MCF 10A (cell line): ENCODE data around the gene FGD5. TPM values are rescaled to one million over a fixed set of nuclear protein-coding genes. Genes with fewer than 3 reads are reported as not detected.

Experiments used
- BruUV-seq: library from RNA; stranded (reverse); fragments of 400-500 nt; replicated peaks from 2 replicates; lab custom pipeline; 2021; lab: Mats Ljungman, UMichigan
- CTCF ChIA-PET: fragments of 300-600 bp; sonication (Branson Sonifier 250); formaldehyde crosslinking; extraction: SDS; loops from one replicate; lab custom pipeline; 2021; ENCODE audit warnings: antibody characterized with exemption, inconsistent platforms; lab: Yijun Ruan, JAX
- POLR2A ChIA-PET: fragments of 300-600, 350-650 bp; sonication (Branson Sonifier 250); formaldehyde crosslinking; extraction: SDS; loops from one replicate; lab custom pipeline; 2020; ENCODE audit warnings: antibody characterized with exemption, inconsistent platforms; lab: Yijun Ruan, JAX
- DNase-seq: peaks from one replicate; pipeline ENCODE4 v3.0.0-alpha.2; 2018; ENCODE audit not compliant: unreplicated experiment
- H3K27ac Mint-ChIP-seq: one replicate; pipeline ENCODE4 v1.8.0; 2022; ENCODE audit warnings: mild to moderate bottlenecking, low read depth, mixed read lengths; ENCODE audit not compliant: unreplicated experiment
- H3K27me3 Mint-ChIP-seq: one replicate; pipeline ENCODE4 v1.8.0; 2022; ENCODE audit warnings: mixed read lengths; ENCODE audit not compliant: insufficient read depth, unreplicated experiment
- H3K36me3 Mint-ChIP-seq: one replicate; pipeline ENCODE4 v1.8.0; 2022; ENCODE audit warnings: mild to moderate bottlenecking, moderate library complexity, mixed read lengths; ENCODE audit not compliant: insufficient read depth, unreplicated experiment
- H3K4me1 Mint-ChIP-seq: one replicate; pipeline ENCODE4 v1.8.0; 2022; ENCODE audit warnings: mixed read lengths; ENCODE audit not compliant: insufficient read depth, unreplicated experiment
- H3K4me3 Mint-ChIP-seq: one replicate; pipeline ENCODE4 v1.8.0; 2022; ENCODE audit warnings: mild to moderate bottlenecking, moderate library complexity, mixed read lengths; ENCODE audit not compliant: unreplicated experiment
- H3K9me3 Mint-ChIP-seq: one replicate; pipeline ENCODE4 v1.8.0; 2022; ENCODE audit warnings: mixed read lengths; ENCODE audit not compliant: unreplicated experiment
- intact Hi-C: fragments of 100-400 bp; cut with micrococcal nuclease; formaldehyde crosslinking; loops from 2 replicates; pipeline ENCODE4 v1.14.1; 2022
- total RNA-seq: library from RNA; stranded (reverse); gene quantifications from 2 replicates; pipeline ENCODE4 v1.2.3, GENCODE V29; 2022
- TF ChIP-seq, protein P1 (sequence below): fragments of 200-600 bp; IDR thresholded peaks from one replicate; pipeline ENCODE4 v1.8.0; 2022; ENCODE audit warnings: antibody characterized with exemption, mild to moderate bottlenecking; ENCODE audit not compliant: unreplicated experiment

FGD5 gene
- total RNA-seq, 1 experiment from 2014 or later, result not detected

DNA sequence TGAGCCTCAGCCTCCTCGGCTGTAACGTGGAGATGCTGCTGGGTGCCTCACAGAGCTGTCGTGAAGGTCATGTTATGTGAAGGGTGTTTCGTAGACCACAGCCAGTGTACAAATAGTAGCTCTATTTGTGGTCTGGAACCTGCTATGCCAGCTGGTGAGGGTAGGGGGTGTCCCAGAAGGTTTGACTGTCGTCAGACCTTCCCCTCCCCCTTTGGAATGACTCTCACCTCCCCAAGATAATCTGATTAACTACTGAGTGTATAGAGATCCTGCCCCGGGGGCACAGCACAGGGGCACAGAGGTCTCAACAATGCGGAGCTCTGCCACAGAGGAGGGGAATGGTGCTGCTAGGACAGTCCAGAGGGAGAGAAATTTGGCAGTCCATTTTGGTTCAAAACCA, 20.5 kb downstream of the FGD5 start:
- Mint-ChIP-seq H3K27ac (no peak overlapping the region), H3K27me3 (peaks cover 80% of the 10 kb centered on the region)

DNA sequence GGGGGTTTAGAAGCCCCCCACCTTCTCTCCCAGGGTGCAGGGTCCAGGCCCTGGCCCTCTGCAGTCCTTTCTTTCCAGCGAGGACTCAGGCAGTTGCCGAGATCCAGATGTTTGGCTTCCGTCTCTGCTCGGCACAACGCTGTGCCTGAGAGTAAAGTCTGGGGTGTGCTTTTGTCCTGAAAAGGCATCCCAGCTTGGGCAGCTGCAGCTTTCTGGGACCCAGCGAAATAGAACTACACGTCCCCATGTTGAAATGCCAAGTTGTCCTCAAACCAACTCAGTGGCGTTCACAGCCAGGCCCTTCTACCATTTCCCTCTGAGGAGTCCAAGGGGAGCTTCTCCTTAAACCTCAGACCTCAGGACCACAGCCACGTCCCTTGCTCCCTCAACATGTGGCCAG, 23.1 kb downstream of the FGD5 start:
- H3K27me3 Mint-ChIP-seq, result peaks cover 80% of the 10 kb centered on the region
- CTCF ChIA-PET, result interaction anchor here (0.7 kb wide), 1 partner anchor 13 kb away, joined by 5 read pairs; no protein-coding TSS in a partner anchor
- no peak overlapping the region for H3K27ac Mint-ChIP-seq
- H3K4me1 Mint-ChIP-seq, result no peaks in the 10 kb centered on the region
- H3K4me3 Mint-ChIP-seq, result no peak overlapping the region
- TF ChIP-seq, protein P1, sequence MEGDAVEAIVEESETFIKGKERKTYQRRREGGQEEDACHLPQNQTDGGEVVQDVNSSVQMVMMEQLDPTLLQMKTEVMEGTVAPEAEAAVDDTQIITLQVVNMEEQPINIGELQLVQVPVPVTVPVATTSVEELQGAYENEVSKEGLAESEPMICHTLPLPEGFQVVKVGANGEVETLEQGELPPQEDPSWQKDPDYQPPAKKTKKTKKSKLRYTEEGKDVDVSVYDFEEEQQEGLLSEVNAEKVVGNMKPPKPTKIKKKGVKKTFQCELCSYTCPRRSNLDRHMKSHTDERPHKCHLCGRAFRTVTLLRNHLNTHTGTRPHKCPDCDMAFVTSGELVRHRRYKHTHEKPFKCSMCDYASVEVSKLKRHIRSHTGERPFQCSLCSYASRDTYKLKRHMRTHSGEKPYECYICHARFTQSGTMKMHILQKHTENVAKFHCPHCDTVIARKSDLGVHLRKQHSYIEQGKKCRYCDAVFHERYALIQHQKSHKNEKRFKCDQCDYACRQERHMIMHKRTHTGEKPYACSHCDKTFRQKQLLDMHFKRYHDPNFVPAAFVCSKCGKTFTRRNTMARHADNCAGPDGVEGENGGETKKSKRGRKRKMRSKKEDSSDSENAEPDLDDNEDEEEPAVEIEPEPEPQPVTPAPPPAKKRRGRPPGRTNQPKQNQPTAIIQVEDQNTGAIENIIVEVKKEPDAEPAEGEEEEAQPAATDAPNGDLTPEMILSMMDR, result no peak
- intact Hi-C loops, result no loop called here
- H3K9me3 Mint-ChIP-seq, result no peaks in the 10 kb centered on the region
- no TSS peak for BruUV-seq
- POLR2A ChIA-PET, result no interaction called here
- no peaks in the 10 kb centered on the region for H3K36me3 Mint-ChIP-seq
- DNase-seq, result no peak

More for the DNA sequence above, 20.5 kb downstream of the FGD5 start:
- intact Hi-C loops, result no loop called here
- H3K4me1 Mint-ChIP-seq, result no peaks in the 10 kb centered on the region
- TF ChIP-seq, protein P1, result no peak
- BruUV-seq, result no TSS peak
- ChIA-PET POLR2A (no interaction called here), CTCF (no interaction called here)
- no peak overlapping the region for H3K4me3 Mint-ChIP-seq
- no peak for DNase-seq
- no peaks in the 10 kb centered on the region for H3K9me3 Mint-ChIP-seq
- no peaks in the 10 kb centered on the region for H3K36me3 Mint-ChIP-seq

DNA sequence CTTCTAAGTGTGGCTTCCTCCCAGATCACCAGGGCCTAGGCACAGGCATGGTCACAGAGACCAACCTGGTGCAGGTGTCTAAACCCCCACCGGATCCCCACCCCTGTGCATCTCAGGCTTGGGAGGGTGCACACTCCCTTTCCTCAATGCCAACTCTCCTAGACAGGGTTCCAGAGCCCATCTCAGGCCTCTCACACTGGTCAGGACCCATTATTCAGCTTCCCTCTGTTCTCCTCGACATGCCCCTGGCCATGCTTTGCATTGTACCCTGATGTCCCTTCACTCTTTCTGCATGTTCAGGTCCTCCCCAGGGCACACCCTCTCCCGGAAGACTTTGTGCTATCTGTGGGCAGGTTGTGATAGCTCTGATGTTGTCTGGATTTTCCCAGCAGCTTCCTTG, 23.5 kb downstream of the FGD5 start:
- Mint-ChIP-seq H3K36me3 (no peaks in the 10 kb centered on the region), H3K9me3 (no peaks in the 10 kb centered on the region), H3K4me1 (no peaks in the 10 kb centered on the region), H3K4me3 (no peak overlapping the region), H3K27ac (no peak overlapping the region), H3K27me3 (peaks cover 80% of the 10 kb centered on the region)
- DNase-seq, result no peak
- TF ChIP-seq, protein P1, result no peak
- POLR2A ChIA-PET, result no interaction called here
- intact Hi-C loops, result no loop called here
- BruUV-seq, result no TSS peak
- CTCF ChIA-PET, result interaction anchor here (0.7 kb wide), 1 partner anchor 12 kb away, joined by 5 read pairs; no protein-coding TSS in a partner anchor

DNA sequence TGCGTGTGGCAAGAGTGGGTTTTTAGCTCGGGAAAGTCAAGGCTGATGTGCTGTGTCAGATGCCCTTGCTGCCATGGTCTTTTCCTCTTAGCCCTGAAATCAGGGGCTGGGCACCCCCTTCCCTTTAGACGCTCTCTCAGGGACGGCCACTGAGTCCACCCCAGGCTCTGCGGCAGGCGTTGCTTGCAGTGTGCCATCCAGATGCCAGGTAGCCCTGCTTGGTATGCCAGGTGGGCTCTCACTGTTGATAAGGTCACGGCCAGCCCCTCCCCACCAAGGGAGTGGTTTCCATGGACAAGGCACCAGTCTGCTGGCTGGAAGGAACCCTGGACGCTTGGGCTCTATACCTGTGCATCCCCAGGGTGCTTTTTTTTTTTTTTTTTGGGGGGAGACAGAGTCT, 24.6 kb downstream of the FGD5 start:
- Mint-ChIP-seq H3K27me3 (peaks cover 79% of the 10 kb centered on the region), H3K9me3 (no peaks in the 10 kb centered on the region), H3K4me3 (no peak overlapping the region), H3K4me1 (no peaks in the 10 kb centered on the region), H3K36me3 (no peaks in the 10 kb centered on the region), H3K27ac (no peak overlapping the region)
- BruUV-seq, result no TSS peak
- TF ChIP-seq, protein P1, result no peak
- intact Hi-C loops, result no loop called here
- POLR2A ChIA-PET, result no interaction called here
- CTCF ChIA-PET, result no interaction called here
- DNase-seq, result no peak
